Subcutaneous adipose tissue (tissue), 4 donors: ENCODE data around the gene GALNT11. TPM values are rescaled to one million over a fixed set of nuclear protein-coding genes. Genes with fewer than 3 reads are reported as not detected.

Experiments
- CTCF ChIP-seq: fragments of 450-650 bp; IDR thresholded peaks from one replicate; pipeline ENCODE4 v1.5.1; 2016; ENCODE audit warnings: low read depth, mild to moderate bottlenecking, control low read depth, antibody characterized with exemption, moderate library complexity
- total RNA-seq, 4 donors: library from RNA; depleted of rRNA; stranded (reverse); fragments of >200 nt; gene quantifications; one replicate each; pipeline ENCODE4 v1.1.0, GENCODE V29; 2016

The GALNT11 gene
- total RNA-seq, 4 donors from 2014 or later: 42.6 to 55.9 (median 48.4) TPM

- TF ChIP-seq CTCF: no peak
These were observed 10.8 kb upstream of the GALNT11 start for GRCh38 chr7:152014722-152015121.

- no peak for TF ChIP-seq CTCF
These were observed 9.9 kb upstream of the GALNT11 start for GRCh38 chr7:152015600-152015999.

- no peak for TF ChIP-seq CTCF
These were observed 8.5 kb upstream of the GALNT11 start for GRCh38 chr7:152016947-152017346.

GRCh38 chr7:152025937-152026890 is 740 bp downstream of the GALNT11 start:
- TF ChIP-seq CTCF: no peak

GRCh38 chr7:152035817-152036216 is 10.3 kb downstream of the GALNT11 start:
- TF ChIP-seq CTCF: no peak

GRCh38 chr7:152046531-152046930 is 21.1 kb downstream of the GALNT11 start:
- TF ChIP-seq CTCF: no peak

GRCh38 chr7:152048051-152048450 is 22.6 kb downstream of the GALNT11 start:
- TF ChIP-seq CTCF: no peak
